Peyer's patch (tissue), 4 donors: ENCODE results near the gene NR2F2. TPM values are rescaled to one million over a fixed set of nuclear protein-coding genes. Genes with fewer than 3 reads are reported as not detected.

Experiments used
- DNase-seq, 3 donors: peaks; one replicate each; pipeline ENCODE4 v3.0.0-alpha.2; 2017 to 2019
- H3K27ac ChIP-seq, 4 donors: fragments of 200-600 bp; sonication (generic); one replicate each; pipeline ENCODE4 v1.5.1; 2016 to 2019
- H3K27me3 ChIP-seq, 2 donors: fragments of 200-600 bp; sonication (generic); one replicate each; pipeline ENCODE4 v1.5.1; 2019
- H3K36me3 ChIP-seq, 3 donors: fragments of 200-600 bp; sonication (generic); one replicate each; pipeline ENCODE4 v1.5.1; 2016 to 2019
- H3K4me1 ChIP-seq, 4 donors: fragments of 200-600 bp; sonication (generic); one replicate each; pipeline ENCODE4 v1.5.1; 2016 to 2019
- H3K4me3 ChIP-seq, 4 donors: fragments of 200-600 bp; sonication (generic); 1 replicate in 3 of 4; 2 replicates in 1 of 4; pipeline ENCODE4 v1.5.1; 2016 to 2019; ENCODE audit warnings: mild to moderate bottlenecking in 1 of 4
- H3K9me3 ChIP-seq, 4 donors: fragments of 200-600 bp; sonication (generic); one replicate each; pipeline ENCODE4 v1.5.1; 2016 to 2019; ENCODE audit warnings: mild to moderate bottlenecking in 1 of 4
- CTCF ChIP-seq, 6 experiments: fragments of 450-650 bp in 4 of 6; fragments of 200-600 bp in 2 of 6; sonication (generic) in 1 of 6; IDR thresholded peaks; one replicate each; pipeline ENCODE4 v1.5.1; 2017 to 2019; ENCODE audit warnings: antibody characterized with exemption in 6 of 6, mild to moderate bottlenecking in 3 of 6, moderate library complexity in 1 of 6
- POLR2A ChIP-seq, 2 donors: fragments of 450-650 bp; IDR thresholded peaks; one replicate each; pipeline ENCODE4 v1.5.1; 2017; ENCODE audit warnings: antibody characterized with exemption in 2 of 2, mild to moderate bottlenecking in 2 of 2, moderate library complexity in 2 of 2
- total RNA-seq, 4 donors: library from RNA; depleted of rRNA; stranded (reverse); fragments of >200 nt; gene quantifications; one replicate each; pipeline ENCODE4 v1.1.0, GENCODE V29; 2016

The NR2F2 gene
- total RNA-seq, 4 donors from 2014 or later: 7.9 to 20.9 (median 15.3) TPM

GRCh38 chr15:96336108-96336595 lies 5.7 kb downstream of the NR2F2 start:
- Histone ChIP-seq H3K27me3 (no peaks in the 10 kb centered on the region), H3K36me3 (peaks cover 0 to 10% (median 0%) of the 10 kb centered on the region in 3 donors), H3K9me3 (no peaks in the 10 kb centered on the region), H3K4me3 (peak overlapping the region; percentile 43 to 85 (median 67)), H3K27ac (peak overlapping the region; percentile 53 to 95 (median 72)), H3K4me1 (peaks cover 0 to 16% (median 0%) of the 10 kb centered on the region in 4 donors)
- TF ChIP-seq CTCF (IDR thresholded peaks at IDR 0.05): no peak
- TF ChIP-seq POLR2A (IDR thresholded peaks at IDR 0.05): no peak
- no peak for DNase-seq

GRCh38 chr15:96336596-96337364 lies 6.3 kb downstream of the NR2F2 start:
- no peak for DNase-seq
- H3K27ac ChIP-seq: peak overlapping the region; percentile 33 to 95 (median 66)

GRCh38 chr15:96337365-96338023 lies 7.0 kb downstream of the NR2F2 start:
- Histone ChIP-seq H3K27ac (peak overlapping the region in 3 of 4 donors; percentile 50 to 95 (median 53)), H3K4me3 (peak overlapping the region; percentile 4 to 85 (median 67)), H3K27me3 (no peaks in the 10 kb centered on the region), H3K9me3 (no peaks in the 10 kb centered on the region), H3K36me3 (peaks cover 0 to 10% (median 0%) of the 10 kb centered on the region in 3 donors), H3K4me1 (peaks cover 0 to 29% (median 0%) of the 10 kb centered on the region in 4 donors)
- DNase-seq: no peak
- no peak for TF ChIP-seq CTCF (IDR thresholded peaks at IDR 0.05)
- no peak for TF ChIP-seq POLR2A (IDR thresholded peaks at IDR 0.05)

More at GRCh38 chr15:96336596-96337364, 6.3 kb downstream of the NR2F2 start:
- H3K9me3 ChIP-seq: no peaks in the 10 kb centered on the region
- no peaks in the 10 kb centered on the region for H3K27me3 ChIP-seq
- H3K4me1 ChIP-seq: peaks cover 0 to 21% (median 0%) of the 10 kb centered on the region in 4 donors
- H3K36me3 ChIP-seq: peaks cover 0 to 10% (median 0%) of the 10 kb centered on the region in 3 donors
- no peak for TF ChIP-seq CTCF (IDR thresholded peaks at IDR 0.05)
- no peak for TF ChIP-seq POLR2A (IDR thresholded peaks at IDR 0.05)
- H3K4me3 ChIP-seq: peak overlapping the region; percentile 4 to 85 (median 67)

GRCh38 chr15:96338074-96338765 lies 7.7 kb downstream of the NR2F2 start:
- H3K4me3 ChIP-seq: peak overlapping the region in 3 of 4 donors; percentile 12 to 85 (median 54)
- TF ChIP-seq POLR2A (IDR thresholded peaks at IDR 0.05): no peak
- no peak for TF ChIP-seq CTCF (IDR thresholded peaks at IDR 0.05)
- H3K9me3 ChIP-seq: no peaks in the 10 kb centered on the region
- no peaks in the 10 kb centered on the region for H3K27me3 ChIP-seq
- peak overlapping the region in 3 of 4 donors; percentile 12 to 95 (median 75) for H3K27ac ChIP-seq
- H3K4me1 ChIP-seq: peaks cover 0 to 29% (median 0%) of the 10 kb centered on the region in 4 donors
- no peak for DNase-seq
- peaks cover 0 to 10% (median 0%) of the 10 kb centered on the region in 3 donors for H3K36me3 ChIP-seq
